ENCODE measurements around the gene DNAAF5.

DNAAF5 gene

DNA sequence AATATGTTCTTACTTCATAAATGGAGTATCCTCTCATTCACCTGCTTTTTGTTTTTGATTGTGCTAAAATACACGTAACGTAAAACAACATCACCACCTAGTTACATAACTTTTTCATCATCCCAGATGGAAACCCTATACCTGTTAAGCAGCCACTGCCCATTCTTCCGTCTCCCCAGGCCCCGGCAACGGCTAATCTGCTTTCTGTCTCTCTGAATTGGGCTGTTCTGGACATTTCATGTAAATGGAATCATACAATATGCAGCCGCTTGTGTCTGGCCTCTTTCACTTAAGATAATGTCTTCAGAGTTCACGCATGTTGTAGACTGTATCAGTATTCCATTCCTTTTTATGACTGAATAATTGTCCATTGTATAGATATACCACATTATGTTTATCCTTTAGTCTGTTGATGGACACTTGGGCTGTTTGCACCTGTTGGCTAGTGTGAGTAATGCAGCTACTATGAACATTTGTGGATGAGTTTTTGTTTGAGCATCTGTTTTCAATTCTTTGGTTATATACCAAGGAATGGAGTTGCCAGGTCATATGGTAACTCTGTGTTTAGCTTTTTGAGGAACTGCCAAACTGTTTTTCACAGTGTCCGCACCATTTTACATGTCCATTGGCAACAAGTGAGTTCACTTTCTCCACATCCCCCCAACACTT is 91.7 kb downstream of the DNAAF5 start:
- FAIRE-seq, result no peak

GRCh38 chr7:820341-820740 is 93.8 kb downstream of the DNAAF5 start:
- FAIRE-seq, result no peak

DNA sequence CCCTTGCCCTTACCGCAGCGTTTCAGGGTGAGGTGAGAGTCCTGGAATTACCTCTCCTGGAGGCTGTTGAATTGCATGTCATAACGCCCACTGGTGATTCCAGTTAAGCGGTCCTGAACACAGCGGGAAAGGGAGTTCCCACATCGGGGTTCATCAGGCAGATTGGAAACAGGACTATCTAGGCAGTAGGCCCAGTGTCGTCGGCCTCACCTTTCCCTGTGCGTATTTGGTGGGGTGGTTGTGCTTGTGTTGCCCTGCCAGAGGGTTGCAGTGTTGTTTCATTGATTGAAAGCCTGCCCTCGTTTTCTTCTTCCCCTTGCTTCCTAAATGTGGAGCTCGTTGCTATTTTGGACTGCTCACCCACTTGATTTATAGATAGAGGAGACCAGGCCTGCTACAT is 95.2 kb downstream of the DNAAF5 start:
- no peak for FAIRE-seq

DNA sequence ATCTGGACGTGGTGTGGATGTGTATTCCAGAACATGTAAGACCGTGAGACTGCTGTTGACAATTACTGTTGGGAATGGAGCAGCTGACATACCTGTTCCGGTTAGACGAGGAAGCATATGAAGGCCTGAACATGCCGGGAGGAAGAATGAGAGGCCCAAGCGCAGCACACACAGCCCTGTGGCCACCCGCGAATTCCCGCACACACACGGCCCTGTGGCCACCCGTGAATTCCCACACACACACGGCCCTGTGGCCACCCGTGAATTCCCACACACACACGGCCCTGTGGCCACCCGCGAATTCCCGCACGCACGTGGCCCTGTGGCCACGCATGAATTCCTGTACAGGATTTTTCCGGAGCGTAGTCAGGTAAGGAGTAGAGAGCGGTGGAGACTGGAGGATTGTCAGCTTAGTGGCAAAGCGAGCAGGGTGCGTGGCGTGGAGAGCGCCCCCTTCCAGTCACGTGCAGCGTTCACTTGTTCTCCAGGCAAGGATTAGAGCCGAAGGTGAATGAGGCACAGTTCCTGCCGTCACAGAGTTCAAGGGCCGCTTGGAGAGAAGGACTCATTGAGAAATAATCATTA is 96.3 kb downstream of the DNAAF5 start:
- FAIRE-seq, result no peak

GRCh38 chr7:823649-824048 is 97.2 kb downstream of the DNAAF5 start:
- no peak for FAIRE-seq

- no peak for FAIRE-seq
Observed at GRCh38 chr7:824081-824480, 97.6 kb downstream of the DNAAF5 start.

- no peak for FAIRE-seq
Observed at GRCh38 chr7:824664-825063, 98.2 kb downstream of the DNAAF5 start.

GRCh38 chr7:825386-825785 is 98.9 kb downstream of the DNAAF5 start:
- FAIRE-seq, result no peak

DNA sequence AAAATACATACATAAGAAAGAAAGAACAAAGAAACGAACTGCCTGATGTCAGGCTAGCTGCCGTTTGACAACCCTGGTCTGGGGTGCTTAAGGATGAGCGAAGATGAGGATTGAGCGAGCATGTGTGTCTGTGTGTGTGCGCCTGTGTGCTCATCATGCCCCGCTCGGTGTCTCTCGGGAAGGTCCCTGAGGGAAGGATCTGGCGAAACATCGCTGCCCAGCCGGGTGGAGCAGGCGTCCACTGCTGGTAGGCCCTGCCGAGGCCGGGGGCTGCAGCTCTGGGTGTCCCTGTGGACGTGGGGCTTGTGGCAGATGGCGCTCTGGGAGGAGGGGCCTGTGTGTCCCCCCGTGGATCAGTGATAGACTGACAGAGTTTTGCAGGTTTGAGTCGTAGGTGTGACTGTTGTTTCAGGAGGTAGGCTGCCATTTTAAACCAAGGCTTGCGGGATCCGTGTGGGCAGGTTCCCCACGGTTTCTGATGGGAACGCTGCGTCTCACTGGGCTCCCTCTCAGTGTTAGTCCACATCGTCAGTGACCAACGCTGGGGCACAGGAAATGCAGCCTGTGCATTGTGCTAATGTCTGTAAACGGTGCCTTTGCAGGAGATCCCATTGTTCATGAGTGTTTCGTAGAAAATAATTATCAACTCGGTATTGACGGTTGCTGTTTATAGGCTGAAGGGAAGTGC is 99.9 kb downstream of the DNAAF5 start:
- no peak for FAIRE-seq

GRCh38 chr7:828793-829561 is 102.5 kb downstream of the DNAAF5 start:
- no peak for FAIRE-seq

GRCh38 chr7:830069-830468 is 103.6 kb downstream of the DNAAF5 start:
- no peak for FAIRE-seq

- peak; percentile 89 for FAIRE-seq
Observed at GRCh38 chr7:831596-832166, 105.2 kb downstream of the DNAAF5 start.

- FAIRE-seq, result no peak
Observed at GRCh38 chr7:832167-832967, 105.9 kb downstream of the DNAAF5 start, which contains the start of gene SUN1. Gene SUN1, plus strand, starts transcription at chr7:832476. Its CDS starts 49 bp downstream, at chr7:832525.

DNA sequence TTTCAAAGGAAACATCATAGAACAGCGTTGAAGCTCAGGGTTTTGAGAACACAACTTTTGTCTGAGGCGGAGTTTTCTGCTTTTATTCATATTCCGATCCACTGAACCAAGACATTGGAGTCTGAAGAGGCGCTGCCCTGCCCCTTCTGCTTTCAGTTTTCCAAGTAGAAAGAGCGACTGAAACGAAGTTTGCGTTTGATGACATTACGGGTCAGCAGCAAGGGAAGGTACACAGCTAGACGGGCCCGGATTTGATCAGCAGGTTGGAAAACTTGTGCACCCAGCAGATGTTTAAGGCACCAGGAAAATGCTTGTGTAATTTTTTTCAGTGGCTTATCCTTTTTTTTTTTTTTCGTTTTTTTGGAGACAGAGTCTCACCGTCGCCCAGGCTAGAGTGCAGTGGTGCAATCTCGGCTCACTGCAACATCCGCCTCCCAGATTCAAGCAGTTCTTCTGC is 106.5 kb downstream of the DNAAF5 start:
- FAIRE-seq, result no peak

- no peak for FAIRE-seq
Observed at GRCh38 chr7:833601-834258, 107.2 kb downstream of the DNAAF5 start.

GRCh38 chr7:834277-834676 is 107.8 kb downstream of the DNAAF5 start:
- FAIRE-seq, result no peak

DNA sequence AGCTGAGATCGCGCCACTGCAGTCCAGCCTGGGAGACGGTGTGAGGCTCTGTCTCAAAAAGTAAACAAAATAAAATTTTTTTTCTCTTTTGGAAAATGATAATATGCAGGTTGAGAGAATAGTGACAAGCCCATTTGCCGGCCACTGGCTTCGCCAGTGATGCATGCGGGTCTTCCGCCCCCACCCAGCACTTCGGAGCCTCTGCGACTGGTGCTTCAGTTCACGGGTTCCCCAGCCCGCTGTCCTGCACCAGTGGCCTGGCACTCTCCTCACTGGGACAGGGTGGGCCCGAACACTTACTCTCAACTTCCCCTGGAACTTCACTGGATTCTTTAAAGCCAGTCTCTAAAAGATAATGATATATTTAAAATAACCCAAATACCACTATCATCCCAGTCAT is 108.5 kb downstream of the DNAAF5 start:
- no peak for FAIRE-seq

DNA sequence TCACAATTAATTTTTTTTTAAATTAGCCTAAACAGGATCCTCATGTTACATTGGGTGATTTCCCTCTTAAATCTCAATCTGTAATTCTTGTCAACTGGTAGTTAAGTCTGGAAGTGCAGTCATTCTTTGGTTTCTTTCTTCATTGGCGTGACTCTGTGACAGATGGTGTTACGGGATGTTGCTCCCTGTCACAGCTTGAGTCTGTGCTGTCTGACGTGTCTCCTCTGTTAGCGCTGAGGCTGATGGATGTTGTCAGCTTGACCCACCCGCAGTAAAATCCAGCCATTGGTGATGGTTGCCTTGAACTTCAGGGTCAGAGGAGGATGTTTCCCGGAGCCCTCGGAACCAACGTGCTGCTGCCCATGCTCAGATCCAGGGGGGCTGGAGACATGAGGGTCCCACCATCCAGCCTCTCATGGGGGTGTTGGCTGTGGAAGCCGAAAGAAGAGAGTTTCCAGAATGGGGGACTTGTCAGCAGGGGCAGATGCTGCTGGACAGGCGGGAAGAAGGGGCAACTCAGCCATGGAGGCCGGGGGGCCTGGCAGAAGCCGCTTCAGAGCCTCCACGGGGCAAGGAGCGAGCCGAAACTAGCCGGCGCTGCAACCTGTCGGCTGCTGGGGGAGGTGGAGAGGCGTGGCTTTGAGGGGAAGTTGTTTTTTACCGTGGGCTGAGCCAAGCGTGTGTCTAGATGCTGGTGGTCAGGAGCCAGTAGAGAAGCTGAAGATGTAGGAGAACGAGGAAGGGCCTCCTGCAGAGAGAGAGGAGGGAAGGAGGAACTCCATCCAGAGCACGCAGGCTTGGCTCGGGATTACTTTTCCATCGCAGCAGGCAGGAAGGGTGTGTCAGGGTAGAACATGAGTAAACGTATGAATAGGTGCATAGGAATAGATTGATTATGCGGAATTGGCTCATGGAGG is 109.2 kb downstream of the DNAAF5 start:
- FAIRE-seq, result no peak
